Activated T-helper 2 cell treated with anti-CD3 and anti-CD28 coated beads, Interferon-gamma antibody, Interleukin-2, Interleukin-4, amounts not matched to agents 10 μg/mL and 5 μg/mL and 100 μg/mL, durations not matched to agents 14 hours and 24 hours and 36 hours (primary cell): ENCODE measurements around the gene DNAJC16. TPM values are rescaled to one million over a fixed set of nuclear protein-coding genes. Genes with fewer than 3 reads are reported as not detected.

Experiments used
- DNase-seq: peaks from one replicate; pipeline ENCODE4 v3.0.0; 2021; ENCODE audit warnings: low spot score
- H3K27ac Mint-ChIP-seq: one replicate; pipeline ENCODE4 v1.8.0; 2021; ENCODE audit warnings: mixed read lengths
- H3K27me3 Mint-ChIP-seq: one replicate; pipeline ENCODE4 v1.8.0; 2021; ENCODE audit warnings: low read depth, mixed read lengths
- H3K36me3 Mint-ChIP-seq: one replicate; pipeline ENCODE4 v1.8.0; 2021; ENCODE audit warnings: low read depth, mixed read lengths
- H3K4me1 Mint-ChIP-seq: one replicate; pipeline ENCODE4 v1.8.0; 2021; ENCODE audit warnings: low read depth, mixed read lengths
- H3K4me3 Mint-ChIP-seq: one replicate; pipeline ENCODE4 v1.8.0; 2021; ENCODE audit warnings: low read depth, mild to moderate bottlenecking, moderate library complexity, mixed read lengths
- H3K9me3 Mint-ChIP-seq: one replicate; pipeline ENCODE4 v1.8.0; 2021; ENCODE audit warnings: mixed read lengths
- intact Hi-C: fragments of 100-400 bp; cut with micrococcal nuclease; formaldehyde crosslinking; loops from one replicate; pipeline ENCODE4 v1.15.1; 2023
- total RNA-seq: library from RNA; stranded (reverse); gene quantifications from 2 replicates; pipeline ENCODE4 v1.2.3, GENCODE V29; 2022

DNAJC16 gene
- total RNA-seq, 1 donor from 2014 or later, result 18.7 TPM

DNA sequence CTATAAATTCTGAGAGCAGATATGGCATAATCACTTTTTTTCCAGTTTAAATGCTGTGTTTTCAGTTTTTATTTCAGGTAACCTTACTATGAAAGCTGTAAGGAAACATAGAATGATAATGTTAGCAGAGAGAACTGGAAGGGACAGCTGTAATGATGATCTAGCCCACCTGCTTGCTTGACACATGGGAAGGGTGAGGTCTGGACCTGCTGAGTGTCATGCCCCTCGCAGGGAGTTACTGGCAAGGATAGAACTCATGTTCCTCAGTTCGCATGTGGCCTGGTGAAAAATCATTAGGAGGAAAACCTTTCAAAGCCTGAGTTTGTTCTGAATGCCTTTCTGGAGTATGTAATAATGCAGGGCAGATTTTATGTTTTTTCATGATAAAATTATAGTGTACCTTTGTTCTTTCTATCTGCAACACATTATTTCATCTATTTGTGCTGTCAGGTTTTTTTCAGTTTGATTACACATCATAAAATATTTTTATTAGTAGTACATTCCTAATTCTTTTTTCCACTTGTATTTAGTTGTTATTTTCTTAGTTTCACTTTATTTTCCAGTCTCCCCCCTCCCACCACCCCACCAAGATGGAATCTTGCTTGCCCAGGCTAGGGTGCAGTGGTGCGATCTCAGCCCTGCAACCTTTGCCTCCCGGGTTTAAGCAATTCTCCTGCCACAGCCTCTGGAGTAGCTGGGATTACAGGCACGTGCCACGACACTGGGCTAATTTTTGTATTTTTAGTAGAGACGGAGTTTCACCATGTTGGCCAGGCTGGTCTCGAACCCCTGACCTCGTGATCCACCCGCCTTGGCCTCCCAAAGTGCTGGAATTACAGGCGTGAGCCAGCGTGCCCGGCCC lies 98.6 kb downstream of the DNAJC16 start:
- H3K4me3 Mint-ChIP-seq, result no peak overlapping the region
- peaks cover 47% of the 10 kb centered on the region for H3K36me3 Mint-ChIP-seq
- peaks cover 50% of the 10 kb centered on the region for H3K4me1 Mint-ChIP-seq
- no peak for DNase-seq
- H3K9me3 Mint-ChIP-seq, result no peaks in the 10 kb centered on the region
- intact Hi-C loops, result no loop called here
- no peaks in the 10 kb centered on the region for H3K27me3 Mint-ChIP-seq
- H3K27ac Mint-ChIP-seq, result no peak overlapping the region

Other genes starting within 250 kb of the DNAJC16 start
- 82.4 and 85.2 TPM in 2 replicates for gene EFHD2, start 117.0 kb upstream of the DNAJC16 start, total RNA-seq
- 0.34 and 0.64 TPM in 2 replicates for gene CTRC, start 88.4 kb upstream of the DNAJC16 start, total RNA-seq
- gene CELA2A, start 70.1 kb upstream of the DNAJC16 start, total RNA-seq, result not detected in 2 replicates
- not detected in 2 replicates for gene CELA2B, start 50.7 kb upstream of the DNAJC16 start, total RNA-seq
- gene CASP9, start 2.6 kb upstream of the DNAJC16 start, total RNA-seq, result 18.6 and 19.4 TPM in 2 replicates
- gene AGMAT, start 58.2 kb downstream of the DNAJC16 start, total RNA-seq, result 30.1 and 32.5 TPM in 2 replicates
- 46.4 and 47.7 TPM in 2 replicates for gene DDI2, start 90.6 kb downstream of the DNAJC16 start, total RNA-seq
- 55.9 and 61.6 TPM in 2 replicates for gene PLEKHM2, start 157.5 kb downstream of the DNAJC16 start, total RNA-seq
- gene SLC25A34, start 209.4 kb downstream of the DNAJC16 start, total RNA-seq, result 1.1 and 1.6 TPM in 2 replicates
- gene TMEM82, start 215.7 kb downstream of the DNAJC16 start, total RNA-seq, result not detected in 2 replicates
- not detected in 2 replicates for gene FBLIM1, start 231.9 kb downstream of the DNAJC16 start, total RNA-seq